ENCODE results near the gene SCARF1.
A peak's percentile ranks its signal among the peaks of the same experiment; 100 is the strongest.

The SCARF1 gene

DNA sequence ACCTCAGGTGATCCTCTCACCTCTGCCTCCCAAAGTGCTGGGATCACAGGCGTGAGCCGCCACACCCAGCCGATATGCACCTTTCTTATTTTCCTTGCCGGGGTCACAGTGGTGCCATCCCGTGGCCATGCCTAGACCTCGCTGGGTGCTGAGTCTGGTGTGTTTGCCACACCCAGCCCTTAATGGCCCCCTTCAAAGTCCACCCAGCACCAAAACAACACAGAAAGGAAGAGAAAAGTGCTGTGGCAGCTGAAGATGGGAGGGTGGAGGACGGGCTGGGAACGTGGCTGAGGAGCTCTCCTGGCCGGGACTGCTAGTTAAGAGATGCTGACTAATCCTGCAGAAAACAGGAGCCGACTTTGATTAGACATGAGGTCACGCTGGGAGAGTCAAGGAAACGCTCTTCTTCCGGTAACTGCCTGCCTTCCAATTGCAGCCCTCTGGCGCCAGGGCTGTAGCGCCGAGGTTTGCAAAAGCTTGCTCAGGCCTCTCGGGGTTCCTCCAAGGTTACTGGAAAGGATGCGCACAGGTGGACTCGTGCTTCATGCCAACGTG lies 27.8 kb downstream of the SCARF1 start:
- POLR2A ChIA-PET: interaction anchor here (0.9 to 2.7 kb wide), 4 partner anchors 11 to 44 kb away, joined by 3 to 18 read pairs (median 4); partner anchors contain the start of gene SLC43A2
- CTCF ChIA-PET: interaction anchor here (0.5 to 1.6 kb wide), 3 partner anchors 10 to 302 kb away, joined by 3 to 4 read pairs (median 3); no protein-coding TSS in a partner anchor
- TF ChIP-seq ARNT (IDR thresholded peaks at IDR 0.05): no peak
- no peak for TF ChIP-seq TARDBP (IDR thresholded peaks at IDR 0.05)
- TF ChIP-seq L3MBTL2 (conservative IDR thresholded peaks at IDR 0.05): no peak
- TF ChIP-seq FOXA1 (IDR thresholded peaks at IDR 0.05): no peak
- TF ChIP-seq ELF4 (IDR thresholded peaks at IDR 0.05): no peak
- TF ChIP-seq, protein P1, sequence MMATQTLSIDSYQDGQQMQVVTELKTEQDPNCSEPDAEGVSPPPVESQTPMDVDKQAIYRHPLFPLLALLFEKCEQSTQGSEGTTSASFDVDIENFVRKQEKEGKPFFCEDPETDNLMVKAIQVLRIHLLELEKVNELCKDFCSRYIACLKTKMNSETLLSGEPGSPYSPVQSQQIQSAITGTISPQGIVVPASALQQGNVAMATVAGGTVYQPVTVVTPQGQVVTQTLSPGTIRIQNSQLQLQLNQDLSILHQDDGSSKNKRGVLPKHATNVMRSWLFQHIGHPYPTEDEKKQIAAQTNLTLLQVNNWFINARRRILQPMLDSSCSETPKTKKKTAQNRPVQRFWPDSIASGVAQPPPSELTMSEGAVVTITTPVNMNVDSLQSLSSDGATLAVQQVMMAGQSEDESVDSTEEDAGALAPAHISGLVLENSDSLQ (IDR thresholded peaks at IDR 0.05): no peak
- TF ChIP-seq SUZ12 (IDR thresholded peaks at IDR 0.05): no peak
- TF ChIP-seq FOXM1 (IDR thresholded peaks at IDR 0.05; ENCODE audit: borderline replicate concordance): no peak
- TF ChIP-seq FOXK2 (IDR thresholded peaks at IDR 0.05): no peak
- TF ChIP-seq HDGF (IDR thresholded peaks at IDR 0.05; ENCODE audit: borderline replicate concordance): no peak
- TF ChIP-seq BHLHE40 (IDR thresholded peaks at IDR 0.05; ENCODE audit: borderline replicate concordance): no peak
- TF ChIP-seq NFRKB (IDR thresholded peaks at IDR 0.05): no peak
- no peak for TF ChIP-seq CTBP1 (IDR thresholded peaks at IDR 0.05; ENCODE audit: borderline replicate concordance)
- TF ChIP-seq LEF1 (IDR thresholded peaks at IDR 0.05; ENCODE audit: borderline replicate concordance): no peak
- TF ChIP-seq SP1 (IDR thresholded peaks at IDR 0.05): no peak
- no peak for TF ChIP-seq ZNF384 (IDR thresholded peaks at IDR 0.05)
- peak; percentile 41 for DNase-seq (ENCODE audit: extremely low spot score)

DNA sequence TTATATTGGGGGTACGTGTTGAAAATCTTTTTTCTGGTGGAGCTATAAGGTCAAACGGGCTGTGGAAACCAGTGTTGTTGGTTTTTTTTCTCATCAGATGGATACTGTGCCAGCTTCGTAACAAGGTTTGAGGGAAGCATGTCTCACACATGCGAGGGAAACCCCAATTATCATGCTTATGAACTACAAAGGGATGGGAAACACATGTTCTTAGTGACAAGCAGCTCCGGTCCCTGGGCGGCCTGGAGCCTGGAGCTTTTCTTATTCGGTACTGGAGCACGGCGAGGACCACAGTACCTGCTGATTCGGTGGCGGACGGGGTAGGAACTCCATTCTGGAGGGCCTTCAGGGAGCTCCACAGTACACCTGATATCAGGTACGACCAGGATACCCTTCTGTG lies 29.4 kb downstream of the SCARF1 start:
- POLR2A ChIA-PET: no interaction called here
- TF ChIP-seq ELF4 (IDR thresholded peaks at IDR 0.05) (no peak), FOXK2 (IDR thresholded peaks at IDR 0.05) (no peak), FOXM1 (IDR thresholded peaks at IDR 0.05; ENCODE audit: borderline replicate concordance) (no peak), BHLHE40 (IDR thresholded peaks at IDR 0.05; ENCODE audit: borderline replicate concordance) (no peak), CTBP1 (IDR thresholded peaks at IDR 0.05; ENCODE audit: borderline replicate concordance) (no peak), L3MBTL2 (conservative IDR thresholded peaks at IDR 0.05) (no peak), ARNT (IDR thresholded peaks at IDR 0.05) (no peak), NFRKB (IDR thresholded peaks at IDR 0.05) (no peak), LEF1 (IDR thresholded peaks at IDR 0.05; ENCODE audit: borderline replicate concordance) (no peak), HDGF (IDR thresholded peaks at IDR 0.05; ENCODE audit: borderline replicate concordance) (no peak), ZNF384 (IDR thresholded peaks at IDR 0.05) (no peak), TARDBP (IDR thresholded peaks at IDR 0.05) (no peak), FOXA1 (IDR thresholded peaks at IDR 0.05) (no peak), SUZ12 (IDR thresholded peaks at IDR 0.05) (no peak), SP1 (IDR thresholded peaks at IDR 0.05) (no peak)
- TF ChIP-seq, protein P1 (IDR thresholded peaks at IDR 0.05): no peak
- no peak for DNase-seq (ENCODE audit: extremely low spot score)
- CTCF ChIA-PET: interaction anchor here (0.7 to 1.3 kb wide), 2 partner anchors 42 to 101 kb away, joined by 3 to 5 read pairs; no protein-coding TSS in a partner anchor

DNA sequence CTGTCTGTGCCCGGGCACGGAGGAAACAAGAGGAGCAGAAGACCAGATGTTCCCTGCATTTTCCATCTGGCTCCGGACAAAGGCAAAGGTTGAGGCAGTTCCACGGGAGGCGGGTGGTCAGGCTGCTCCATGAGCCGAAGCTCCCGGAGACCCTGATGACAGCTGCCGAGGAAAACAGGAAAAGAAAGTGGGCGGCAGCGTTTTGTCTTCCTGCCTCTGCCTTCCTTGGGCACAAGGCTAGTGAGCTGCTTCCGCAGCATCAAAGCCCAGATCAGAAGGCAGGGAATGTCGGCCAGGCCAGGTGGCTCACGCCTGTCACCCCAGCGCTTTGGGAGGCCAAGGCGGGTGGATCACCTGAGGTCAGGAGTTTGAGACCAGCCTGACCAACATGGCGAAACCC lies 33.1 kb downstream of the SCARF1 start:
- ChIA-PET CTCF (no interaction called here), POLR2A (no interaction called here)
- DNase-seq (ENCODE audit: extremely low spot score): no peak
- TF ChIP-seq ELF4 (IDR thresholded peaks at IDR 0.05) (no peak), ZNF384 (IDR thresholded peaks at IDR 0.05) (no peak), FOXM1 (IDR thresholded peaks at IDR 0.05; ENCODE audit: borderline replicate concordance) (no peak), BHLHE40 (IDR thresholded peaks at IDR 0.05; ENCODE audit: borderline replicate concordance) (no peak), TARDBP (IDR thresholded peaks at IDR 0.05) (no peak), LEF1 (IDR thresholded peaks at IDR 0.05; ENCODE audit: borderline replicate concordance) (no peak), SUZ12 (IDR thresholded peaks at IDR 0.05) (no peak)
- TF ChIP-seq, protein P1 (IDR thresholded peaks at IDR 0.05): no peak

DNA sequence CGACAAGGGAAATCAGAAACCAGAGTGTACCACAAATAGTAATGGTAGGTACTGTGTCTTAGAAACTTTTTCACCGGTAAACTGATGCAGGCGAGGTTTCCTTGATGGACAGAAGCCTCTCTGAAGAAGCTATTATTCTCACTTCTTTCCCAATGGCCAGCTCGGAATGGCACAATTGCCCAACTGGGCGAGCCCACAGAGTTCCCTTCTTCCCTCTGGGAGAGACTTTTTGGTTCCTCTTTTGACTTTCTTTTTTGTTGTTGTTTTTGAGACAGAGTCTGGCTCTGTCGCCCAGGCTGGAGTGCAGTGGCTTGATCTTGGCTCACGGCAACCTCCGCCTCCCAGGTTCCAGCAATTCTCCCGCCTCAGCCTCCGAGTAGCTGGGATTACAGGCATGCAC lies 33.8 kb downstream of the SCARF1 start:
- no peak for TF ChIP-seq CTBP1 (IDR thresholded peaks at IDR 0.05; ENCODE audit: borderline replicate concordance)
- TF ChIP-seq, protein P1 (IDR thresholded peaks at IDR 0.05): no peak
- TF ChIP-seq ARNT (IDR thresholded peaks at IDR 0.05): no peak
- TF ChIP-seq HDGF (IDR thresholded peaks at IDR 0.05; ENCODE audit: borderline replicate concordance): no peak
- no peak for TF ChIP-seq ELF4 (IDR thresholded peaks at IDR 0.05)
- TF ChIP-seq NFRKB (IDR thresholded peaks at IDR 0.05): no peak
- no peak for TF ChIP-seq SUZ12 (IDR thresholded peaks at IDR 0.05)
- TF ChIP-seq FOXA1 (IDR thresholded peaks at IDR 0.05): no peak
- no peak for TF ChIP-seq FOXK2 (IDR thresholded peaks at IDR 0.05)
- TF ChIP-seq FOXM1 (IDR thresholded peaks at IDR 0.05; ENCODE audit: borderline replicate concordance): no peak
- no peak for TF ChIP-seq SP1 (IDR thresholded peaks at IDR 0.05)
- no peak for TF ChIP-seq LEF1 (IDR thresholded peaks at IDR 0.05; ENCODE audit: borderline replicate concordance)
- no peak for TF ChIP-seq BHLHE40 (IDR thresholded peaks at IDR 0.05; ENCODE audit: borderline replicate concordance)
- no peak for TF ChIP-seq TARDBP (IDR thresholded peaks at IDR 0.05)
- no peak for DNase-seq (ENCODE audit: extremely low spot score)
- POLR2A ChIA-PET: no interaction called here
- CTCF ChIA-PET: no interaction called here

DNA sequence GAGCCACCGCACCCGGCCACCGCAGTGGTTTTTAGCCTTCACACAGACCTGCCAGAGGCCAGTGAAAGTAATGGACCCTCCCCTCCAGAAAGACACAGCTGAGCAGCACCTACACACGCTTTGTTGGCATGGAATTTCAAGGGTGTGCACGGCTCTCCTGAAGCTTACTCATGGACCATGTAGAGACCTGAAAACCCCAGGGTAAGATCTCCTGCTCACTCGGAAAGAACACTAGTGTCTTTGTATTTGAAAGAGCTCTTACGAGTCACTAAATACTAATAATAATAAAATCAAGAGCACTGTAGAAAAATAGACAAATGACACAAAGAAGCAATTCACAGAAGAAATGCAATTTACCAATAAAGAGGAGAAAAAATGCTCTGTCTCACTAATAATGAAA lies 36.9 kb downstream of the SCARF1 start:
- DNase-seq (ENCODE audit: extremely low spot score): no peak
- POLR2A ChIA-PET: no interaction called here
- CTCF ChIA-PET: no interaction called here
- no peak for TF ChIP-seq SUZ12 (IDR thresholded peaks at IDR 0.05)
- no peak for TF ChIP-seq CTBP1 (IDR thresholded peaks at IDR 0.05; ENCODE audit: borderline replicate concordance)

All from HEK293T (cell line).